LNCaP clone FGC (cell line): Measurements from ENCODE around the gene DOC2B.
"Not testable (repeated sequence)": the region's sequence is repeated elsewhere in the genome, so short reads cannot be mapped to it uniquely, and the experiment has no call there.

Experiments used
- DNase-seq: peaks from one replicate; pipeline ENCODE4 v3.0.0-alpha.2; 2011; ENCODE audit warnings: low read depth
- H3K4me3 ChIP-seq: 2 replicates; pipeline ENCODE4 v1.5.1; 2011; ENCODE audit warnings: mild to moderate bottlenecking, low read depth, low read length, control low read depth
- CTCF ChIP-seq: IDR thresholded peaks from 2 replicates; pipeline ENCODE4 v1.5.1; 2012; ENCODE audit warnings: mild to moderate bottlenecking; ENCODE audit not compliant: control insufficient read depth, insufficient read depth; ENCODE audit errors: extremely low read depth

Gene DOC2B

GRCh38 chr17:142876-143784, 38.3 kb downstream of the DOC2B start:
- H3K4me3 ChIP-seq, result no peak overlapping the region
- TF ChIP-seq CTCF, result no peak
- no peak for DNase-seq

GRCh38 chr17:142102-142661, 39.3 kb downstream of the DOC2B start:
- peak; percentile 67 for DNase-seq
- no peak for TF ChIP-seq CTCF
- no peak overlapping the region for H3K4me3 ChIP-seq

- not testable (repeated sequence) for DNase-seq, H3K4me3 ChIP-seq
These were observed 41.8 kb downstream of the DOC2B start for GRCh38 chr17:139401-140205.

GRCh38 chr17:137166-137807, 44.2 kb downstream of the DOC2B start, which contains the start of gene SCGB1C2:
Gene SCGB1C2 (plus strand): TSS chr17:137569. CDS start chr17:137591, 22 bp downstream.
- not testable (repeated sequence) for DNase-seq

GRCh38 chr17:136531-136930, 44.9 kb downstream of the DOC2B start:
- TF ChIP-seq CTCF, result peak; percentile 58
- DNase-seq, H3K4me3 ChIP-seq: not testable (repeated sequence)

More at GRCh38 chr17:137166-137807, 44.2 kb downstream of the DOC2B start, which contains the start of gene SCGB1C2:
- H3K4me3 ChIP-seq, result not testable (repeated sequence)

GRCh38 chr17:135895-136294, 45.6 kb downstream of the DOC2B start:
- not testable (repeated sequence) for H3K4me3 ChIP-seq, DNase-seq

- not testable (repeated sequence) for DNase-seq, H3K4me3 ChIP-seq
These were observed 46.4 kb downstream of the DOC2B start for GRCh38 chr17:135022-135421.

- not testable (repeated sequence) for H3K4me3 ChIP-seq, DNase-seq
These were observed 47.1 kb downstream of the DOC2B start for GRCh38 chr17:134332-134785.

GRCh38 chr17:133932-134331, 47.5 kb downstream of the DOC2B start:
- not testable (repeated sequence) for DNase-seq, H3K4me3 ChIP-seq

- H3K4me3 ChIP-seq, DNase-seq: not testable (repeated sequence)
These were observed 63.0 kb downstream of the DOC2B start for GRCh38 chr17:118339-118917.

GRCh38 chr17:113111-113510, 68.3 kb downstream of the DOC2B start:
- not testable (repeated sequence) for H3K4me3 ChIP-seq, DNase-seq
